GM21786 (cell line): Measurements from ENCODE around the gene HLA-B.
A peak's percentile ranks its signal among the peaks of the same experiment; 100 is the strongest.
"Not testable (repeated sequence)": the region's sequence is repeated elsewhere in the genome, so short reads cannot be mapped to it uniquely, and the experiment has no call there.

Source experiments
- ATAC-seq: cut with Tn5 transposase; IDR thresholded peaks from one replicate; pipeline ENCODE4 v1.9.1; 2021; ENCODE audit not compliant: unreplicated experiment

The HLA-B gene

DNA sequence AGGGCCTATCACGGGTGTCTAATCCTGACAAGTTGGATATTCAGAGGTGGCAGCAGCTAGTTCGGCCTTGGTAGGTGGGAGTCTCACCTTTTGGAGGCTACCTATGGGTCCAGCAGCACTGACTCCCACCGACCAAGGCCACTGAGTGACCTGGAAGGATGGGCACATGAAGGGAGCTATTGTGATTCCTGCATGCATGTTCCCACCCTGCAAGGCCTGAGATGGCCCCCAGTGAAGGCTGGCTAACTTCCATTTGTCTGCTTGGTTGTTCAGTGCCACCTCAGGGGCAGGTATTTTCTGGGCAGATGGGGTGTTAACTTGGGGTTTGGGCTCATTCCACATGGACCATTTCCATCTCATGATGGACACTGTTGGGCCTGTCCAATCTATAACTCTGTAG lies 28.1 kb upstream of the HLA-B start:
- no peak for ATAC-seq

- ATAC-seq: no peak
These were observed 26.2 kb upstream of the HLA-B start for GRCh38 chr6:31383149-31383548.

- no peak for ATAC-seq
These were observed 24.7 kb upstream of the HLA-B start for GRCh38 chr6:31381666-31382065.

DNA sequence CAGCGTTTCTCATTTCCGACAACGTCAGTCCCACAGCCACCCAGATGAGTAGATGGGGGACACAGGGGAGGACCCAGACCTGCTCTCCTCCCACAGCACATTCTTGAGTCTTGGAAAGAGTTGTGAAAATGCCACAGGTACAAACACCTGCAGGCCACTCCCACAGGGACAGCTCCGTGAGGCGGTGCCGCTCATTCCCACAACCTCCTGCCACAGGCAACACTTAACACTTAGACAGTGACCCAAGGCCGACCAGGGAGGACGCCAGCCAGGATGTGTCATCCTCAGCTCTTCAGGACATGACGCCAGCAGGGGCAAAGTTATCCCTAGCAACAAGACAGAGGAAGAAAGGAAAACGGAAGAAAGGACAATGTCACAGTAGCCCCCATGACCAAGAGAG lies 22.9 kb upstream of the HLA-B start:
- no peak for ATAC-seq

GRCh38 chr6:31378721-31379103 lies 21.7 kb upstream of the HLA-B start:
- no peak for ATAC-seq

- no peak for ATAC-seq
These were observed 21.2 kb upstream of the HLA-B start for GRCh38 chr6:31378062-31378720.

GRCh38 chr6:31377029-31377428 lies 20.1 kb upstream of the HLA-B start:
- ATAC-seq: no peak

DNA sequence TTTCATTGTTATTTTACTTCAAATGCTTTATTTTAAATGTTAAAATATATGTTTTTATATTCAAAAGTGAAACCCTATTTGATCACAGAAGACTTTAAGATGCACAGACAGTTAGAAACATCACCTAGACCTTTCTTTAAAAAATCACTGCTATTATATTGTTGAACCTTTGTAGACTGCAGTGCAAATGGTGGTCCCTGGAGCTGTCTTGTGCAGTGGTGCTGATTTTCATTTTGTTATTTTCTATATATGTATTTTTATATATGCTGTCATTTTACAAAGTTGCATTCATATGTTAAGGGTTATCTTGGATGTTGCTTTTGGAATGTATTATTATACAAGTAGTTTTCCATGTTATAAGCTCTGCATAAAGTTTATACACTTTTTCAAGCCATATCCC lies 18.7 kb upstream of the HLA-B start:
- ATAC-seq: no peak

GRCh38 chr6:31374118-31374517 lies 17.1 kb upstream of the HLA-B start:
- ATAC-seq: not testable (repeated sequence)

DNA sequence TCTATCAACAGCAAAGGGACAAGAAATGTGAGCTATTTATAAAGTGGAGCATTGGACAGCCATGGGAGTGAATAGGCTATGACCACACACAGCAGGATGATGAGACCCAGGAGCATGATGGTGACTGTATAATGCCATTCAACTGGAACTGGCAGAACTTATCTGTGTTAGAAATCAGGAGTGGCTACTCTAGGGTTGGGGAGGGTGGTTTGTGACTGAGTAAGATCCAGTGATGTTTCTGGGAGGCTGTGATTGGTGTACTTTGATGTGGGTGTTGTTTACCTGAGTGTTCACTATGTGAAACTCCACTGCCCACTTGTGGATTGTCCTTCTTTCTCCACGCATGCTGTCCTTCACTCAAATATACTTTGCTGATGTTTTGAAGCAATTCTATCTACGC lies 11.5 kb upstream of the HLA-B start:
- ATAC-seq: no peak

DNA sequence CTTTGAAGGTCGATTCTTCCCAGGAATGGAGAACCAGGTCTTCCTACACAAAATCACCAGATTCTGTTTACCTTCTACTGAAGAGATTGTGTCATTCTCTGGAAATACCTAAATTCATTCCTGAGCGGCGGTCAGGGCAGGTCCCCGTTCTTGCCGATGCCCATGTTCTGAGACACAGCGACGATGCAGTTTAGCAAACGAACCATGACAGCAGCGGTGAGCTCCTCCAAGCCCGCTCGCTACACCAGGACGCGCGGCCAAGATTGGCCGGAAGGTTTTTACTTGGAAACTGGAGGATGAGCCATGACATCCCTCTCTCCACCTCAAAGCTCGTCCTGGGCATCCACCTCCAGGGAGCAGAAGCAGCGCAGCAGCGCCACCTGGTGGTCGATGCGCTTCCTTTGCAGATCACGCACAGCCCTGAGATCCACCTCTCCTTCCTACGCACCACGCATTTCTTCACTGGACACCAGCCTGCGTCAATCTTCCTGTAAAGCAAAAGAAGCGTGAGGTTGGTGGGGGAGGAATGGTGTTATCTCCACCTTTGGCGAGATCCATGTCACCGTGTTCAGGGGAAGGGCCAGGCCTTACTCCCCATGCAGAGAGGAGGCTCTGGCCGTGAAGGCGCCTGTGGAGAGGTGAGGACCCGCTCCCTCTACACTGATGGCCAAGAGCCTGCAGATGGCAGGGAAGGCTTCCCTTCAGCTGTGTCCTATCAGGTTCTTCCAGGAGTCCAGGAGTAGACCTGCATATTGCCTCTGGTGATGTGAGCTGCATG lies 9.9 kb upstream of the HLA-B start:
- peak; percentile 66 for ATAC-seq

DNA sequence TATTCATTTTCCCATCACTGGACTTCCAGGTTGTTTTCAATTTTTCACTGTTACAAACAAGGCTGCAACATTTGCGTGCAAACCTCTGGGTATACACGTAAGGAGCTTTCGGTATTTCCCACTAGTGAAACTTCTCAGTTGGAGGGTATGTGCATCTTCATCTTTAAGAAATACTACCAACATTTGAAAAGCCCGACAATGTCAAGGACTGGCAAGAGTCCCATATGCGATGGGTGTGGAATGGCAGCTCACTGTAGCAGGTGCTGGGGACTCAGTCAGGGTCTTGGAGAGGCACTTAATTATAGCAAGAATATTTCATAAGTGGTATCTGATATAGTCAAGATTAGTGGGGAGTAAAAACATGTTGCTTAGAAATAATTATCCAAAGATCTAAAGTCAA lies 8.9 kb upstream of the HLA-B start:
- no peak for ATAC-seq

- ATAC-seq: no peak
These were observed 6.8 kb upstream of the HLA-B start for GRCh38 chr6:31363811-31364210.

DNA sequence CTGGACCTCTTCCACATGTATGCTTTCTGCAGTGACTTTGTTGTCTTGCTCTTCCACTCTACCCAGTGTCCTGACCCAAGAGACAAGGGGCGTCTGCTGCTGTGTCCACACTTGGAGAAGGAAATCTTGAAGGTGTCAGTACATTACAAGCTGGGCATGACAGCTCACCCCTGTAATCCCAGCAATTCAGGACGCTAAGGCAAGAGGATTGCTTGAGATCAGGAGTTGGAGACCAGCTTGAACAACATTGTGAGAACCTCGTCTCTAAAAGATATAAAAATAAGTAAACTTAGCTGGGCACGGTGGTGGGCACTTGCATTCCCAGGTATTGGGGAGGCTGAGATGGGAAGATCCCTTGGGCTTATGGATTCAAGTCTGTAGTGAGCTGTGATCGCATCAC lies 5.8 kb upstream of the HLA-B start:
- ATAC-seq: no peak

GRCh38 chr6:31359581-31359980 lies 2.6 kb upstream of the HLA-B start:
- no peak for ATAC-seq

DNA sequence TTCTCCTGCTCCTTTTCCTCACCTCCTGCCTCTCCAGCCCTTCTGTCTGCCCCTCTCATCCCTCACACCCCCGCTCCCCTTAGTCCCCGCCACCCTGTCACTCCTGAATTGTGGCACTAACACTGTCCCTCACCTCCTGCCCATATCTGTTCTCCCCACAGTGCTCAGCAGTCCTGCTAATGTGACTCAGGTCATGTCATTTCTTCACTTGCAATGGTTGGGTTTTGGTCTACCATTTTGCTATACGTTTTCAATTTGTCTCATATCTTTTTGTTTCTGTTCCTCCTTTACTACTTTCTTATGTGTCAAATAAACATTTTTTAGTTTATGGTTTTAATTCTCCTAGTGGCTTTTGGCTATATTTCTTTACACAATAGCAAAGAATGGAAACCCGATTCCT lies 1.3 kb upstream of the HLA-B start:
- ATAC-seq: no peak

DNA sequence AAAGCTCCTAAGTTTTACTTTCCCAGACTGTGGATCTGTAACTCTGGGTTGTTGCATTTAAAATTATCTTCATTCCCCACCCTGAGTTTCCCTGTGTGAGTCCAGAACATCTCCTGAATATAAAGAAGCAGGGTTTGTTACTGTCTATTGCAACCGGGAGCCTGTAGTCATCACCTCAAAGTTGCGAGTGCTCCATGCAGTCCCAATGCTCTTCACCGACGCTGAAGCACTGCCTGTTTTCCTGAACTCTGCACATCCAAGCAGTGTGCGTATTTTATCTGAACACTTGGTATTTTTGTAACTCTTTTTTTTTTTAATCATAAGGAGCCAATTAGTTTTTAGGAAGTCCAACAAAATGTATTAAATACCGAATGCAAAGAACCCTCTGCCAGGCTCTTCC lies 907 bp upstream of the HLA-B start:
- ATAC-seq: no peak

DNA sequence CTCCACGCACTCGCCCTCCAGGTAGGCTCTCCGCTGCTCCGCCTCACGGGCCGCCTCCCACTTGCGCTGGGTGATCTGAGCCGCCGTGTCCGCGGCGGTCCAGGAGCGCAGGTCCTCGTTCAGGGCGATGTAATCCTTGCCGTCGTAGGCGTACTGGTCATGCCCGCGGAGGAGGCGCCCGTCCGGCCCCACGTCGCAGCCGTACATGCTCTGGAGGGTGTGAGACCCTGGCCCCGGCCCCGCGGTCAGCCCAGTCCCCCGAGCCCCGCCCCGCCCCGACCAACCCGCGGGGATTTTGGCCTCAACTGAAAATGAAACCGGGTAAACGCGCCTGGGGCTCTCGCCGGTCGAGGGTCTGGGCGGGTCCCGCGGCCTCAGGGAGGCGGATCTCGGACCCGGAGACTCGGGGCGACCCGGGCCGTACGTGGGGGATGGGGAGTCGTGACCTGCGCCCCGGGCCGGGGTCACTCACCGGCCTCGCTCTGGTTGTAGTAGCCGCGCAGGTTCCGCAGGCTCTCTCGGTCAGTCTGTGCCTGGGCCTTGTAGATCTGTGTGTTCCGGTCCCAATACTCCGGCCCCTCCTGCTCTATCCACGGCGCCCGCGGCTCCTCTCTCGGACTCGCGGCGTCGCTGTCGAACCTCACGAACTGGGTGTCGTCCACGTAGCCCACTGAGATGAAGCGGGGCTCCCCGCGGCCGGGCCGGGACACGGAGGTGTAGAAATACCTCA lies 598 bp downstream of the HLA-B start:
- ATAC-seq: no peak

DNA sequence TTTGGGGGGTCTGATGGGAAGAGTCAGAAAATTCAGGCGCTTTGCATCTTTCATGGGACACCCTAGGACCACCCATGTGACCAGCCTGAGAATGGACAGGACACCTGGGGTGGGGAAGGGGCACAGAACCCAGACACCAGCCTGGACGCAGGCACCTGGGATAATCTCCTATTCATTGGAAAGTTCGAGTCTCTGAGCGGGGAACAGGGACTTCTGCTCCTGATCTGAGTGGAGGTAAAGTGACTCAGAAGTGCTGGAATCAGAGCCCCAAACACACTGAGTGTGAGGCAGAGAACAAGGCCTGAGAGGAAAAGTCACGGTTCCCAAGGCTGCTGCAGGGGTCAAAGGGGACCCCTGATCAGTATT lies 1.4 kb downstream of the HLA-B start:
- ATAC-seq: no peak

DNA sequence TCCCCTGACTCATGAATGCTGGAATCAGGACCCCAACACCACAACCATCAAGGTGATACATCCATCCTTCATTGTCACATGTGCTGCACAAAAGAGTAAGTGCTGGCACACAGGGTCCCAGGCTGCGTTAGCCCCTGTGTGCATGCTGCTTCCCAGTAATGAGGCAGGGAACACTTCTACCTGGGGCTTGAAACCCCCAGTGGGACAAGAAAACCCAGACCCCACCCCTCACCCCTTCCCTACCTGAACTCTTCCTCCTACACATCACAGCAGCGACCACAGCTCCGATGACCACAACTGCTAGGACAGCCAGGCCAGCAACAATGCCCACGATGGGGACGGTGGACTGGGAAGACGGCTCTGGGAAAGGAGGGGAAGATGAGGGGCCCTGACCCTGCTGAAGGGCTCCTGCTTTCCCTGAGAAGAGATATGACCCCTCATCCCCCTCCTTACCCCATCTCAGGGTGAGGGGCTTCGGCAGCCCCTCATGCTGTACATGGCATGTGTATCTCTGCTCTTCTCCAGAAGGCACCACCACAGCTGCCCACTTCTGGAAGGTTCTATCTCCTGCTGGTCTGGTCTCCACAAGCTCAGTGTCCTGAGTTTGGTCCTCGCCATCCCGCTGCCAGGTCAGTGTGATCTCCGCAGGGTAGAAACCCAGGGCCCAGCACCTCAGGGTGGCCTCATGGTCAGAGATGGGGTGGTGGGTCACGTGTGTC lies 2.0 kb downstream of the HLA-B start:
- no peak for ATAC-seq

- ATAC-seq: no peak
These were observed 2.7 kb downstream of the HLA-B start for GRCh38 chr6:31354158-31354863.
